NT2/D1 (cell line): ENCODE results near the gene DNAJB6.

Experiments
- SUZ12 ChIP-seq: IDR thresholded peaks from 2 replicates; pipeline ENCODE4 v1.6.1; 2011; ENCODE audit not compliant: insufficient read length, insufficient read depth; ENCODE audit errors: extremely low read depth
- YY1 ChIP-seq: IDR thresholded peaks from 2 replicates; pipeline ENCODE4 v1.6.1; 2011; ENCODE audit not compliant: insufficient read length, insufficient read depth
- ZNF274 ChIP-seq: IDR thresholded peaks from 2 replicates; pipeline ENCODE4 v1.6.1; 2011; ENCODE audit warnings: mild to moderate bottlenecking, low read depth, low read length

- TF ChIP-seq SUZ12 (no peak), YY1 (no peak), ZNF274 (no peak)
Observed at GRCh38 chr7:157318015-157318706, 18.6 kb upstream of the DNAJB6 start.
